Adrenal gland (tissue), 5 donors: ENCODE results near the gene TBC1D32.

ENCODE experiments used
- POLR2A ChIP-seq, 2 donors: fragments of 450-650 bp; IDR thresholded peaks; one replicate each; pipeline ENCODE4 v1.6.1; 2017; ENCODE audit warnings: antibody characterized with exemption in 2 of 2, mild to moderate bottlenecking in 2 of 2, moderate library complexity in 1 of 2
- TF ChIP-seq, protein P1 (sequence below), 6 experiments: fragments of 450-650 bp in 4 of 6; fragments of 200-600 bp in 2 of 6; sonication (generic) in 1 of 6; IDR thresholded peaks; 1 replicate in 5 of 6; 2 replicates in 1 of 6; pipeline versions ENCODE4 v1.5.1 to v1.8.0; 2016 to 2021; ENCODE audit warnings: antibody characterized with exemption in 6 of 6, mild to moderate bottlenecking in 2 of 6, moderate library complexity in 1 of 6
- donor health status: DM: no; HTN: no; CAD: no.

DNA sequence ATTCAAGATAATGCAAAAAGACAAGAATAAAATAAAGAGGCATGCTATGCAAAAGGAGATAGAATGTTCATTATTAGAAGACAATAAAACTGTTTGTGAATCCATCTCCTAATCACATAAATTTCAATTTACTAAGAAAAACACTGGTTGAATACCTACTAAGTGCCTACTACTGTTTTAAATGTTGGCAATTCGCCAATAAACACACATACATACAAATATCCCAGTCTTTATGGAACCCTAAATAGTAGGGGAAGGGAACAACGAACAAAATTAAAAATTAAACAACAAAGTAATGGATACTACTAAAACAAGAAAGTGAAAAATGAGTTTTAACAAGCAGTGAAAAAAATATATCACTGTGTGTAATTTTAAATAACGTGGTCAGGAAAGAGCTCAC, 158.5 kb downstream of the TBC1D32 start:
- TF ChIP-seq, protein P1, sequence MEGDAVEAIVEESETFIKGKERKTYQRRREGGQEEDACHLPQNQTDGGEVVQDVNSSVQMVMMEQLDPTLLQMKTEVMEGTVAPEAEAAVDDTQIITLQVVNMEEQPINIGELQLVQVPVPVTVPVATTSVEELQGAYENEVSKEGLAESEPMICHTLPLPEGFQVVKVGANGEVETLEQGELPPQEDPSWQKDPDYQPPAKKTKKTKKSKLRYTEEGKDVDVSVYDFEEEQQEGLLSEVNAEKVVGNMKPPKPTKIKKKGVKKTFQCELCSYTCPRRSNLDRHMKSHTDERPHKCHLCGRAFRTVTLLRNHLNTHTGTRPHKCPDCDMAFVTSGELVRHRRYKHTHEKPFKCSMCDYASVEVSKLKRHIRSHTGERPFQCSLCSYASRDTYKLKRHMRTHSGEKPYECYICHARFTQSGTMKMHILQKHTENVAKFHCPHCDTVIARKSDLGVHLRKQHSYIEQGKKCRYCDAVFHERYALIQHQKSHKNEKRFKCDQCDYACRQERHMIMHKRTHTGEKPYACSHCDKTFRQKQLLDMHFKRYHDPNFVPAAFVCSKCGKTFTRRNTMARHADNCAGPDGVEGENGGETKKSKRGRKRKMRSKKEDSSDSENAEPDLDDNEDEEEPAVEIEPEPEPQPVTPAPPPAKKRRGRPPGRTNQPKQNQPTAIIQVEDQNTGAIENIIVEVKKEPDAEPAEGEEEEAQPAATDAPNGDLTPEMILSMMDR (IDR thresholded peaks at IDR 0.05), result no peak
- TF ChIP-seq POLR2A (IDR thresholded peaks at IDR 0.05), result no peak
